T47D (cell line): ENCODE data around the gene GPSM1.

Experiments used
- DNase-seq, 2 experiments: peaks; one replicate each; pipeline versions ENCODE4 v3.0.0 to v3.0.0-alpha.2; 2011 to 2012; ENCODE audit warnings: low read depth in 1 of 2, low spot score in 1 of 2
- JUND ChIP-seq: IDR thresholded peaks from 2 replicates; pipeline ENCODE4 v1.6.1; 2012; ENCODE audit warnings: low read depth
- in situ Hi-C: cut with HindIII; loops from 2 replicates; pipeline ENCODE4 v1.10.0; 2016; ENCODE audit warnings: low sequenced_read_pairs, low pct_unique_long_range_greater_than_20kb

GPSM1 gene

DNA sequence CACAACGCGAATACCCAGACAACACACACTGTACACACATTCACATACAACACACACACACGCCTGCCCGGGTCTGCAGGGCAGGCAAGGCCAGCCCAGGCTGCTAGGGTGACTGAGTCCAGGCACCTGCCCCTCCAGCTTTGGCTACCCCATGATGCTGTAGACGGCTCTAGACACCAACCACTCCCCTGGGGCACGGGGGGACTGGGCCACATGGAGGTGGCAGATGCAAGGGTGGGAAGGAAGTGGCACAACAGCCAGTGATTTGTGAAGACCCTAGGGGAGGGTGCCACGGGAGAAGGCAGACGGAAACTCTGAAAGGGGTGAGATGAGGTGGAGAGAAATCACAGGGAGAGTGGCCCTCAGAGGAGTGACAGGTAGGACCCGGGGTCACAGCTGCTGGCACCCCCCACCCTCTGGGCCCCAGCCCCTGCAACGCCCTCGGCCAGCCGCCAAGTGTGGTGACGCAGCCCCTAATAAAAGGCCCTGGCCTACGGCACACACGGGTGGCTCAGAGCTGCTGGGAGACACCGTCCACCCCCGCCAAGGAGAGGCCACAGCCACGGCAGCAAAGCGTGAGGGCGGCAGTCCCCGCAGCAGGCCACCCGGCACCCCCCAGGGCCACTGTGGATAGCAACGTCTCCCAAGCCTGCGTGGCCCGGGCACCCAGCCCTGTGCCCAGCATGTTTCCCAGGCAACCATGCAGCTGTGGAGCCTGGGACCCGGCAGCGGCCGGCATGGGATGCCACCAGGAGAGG, 16.9 kb upstream of the GPSM1 start:
- no peak for TF ChIP-seq JUND
- in situ Hi-C loops = no loop called here
- no peak for DNase-seq

DNA sequence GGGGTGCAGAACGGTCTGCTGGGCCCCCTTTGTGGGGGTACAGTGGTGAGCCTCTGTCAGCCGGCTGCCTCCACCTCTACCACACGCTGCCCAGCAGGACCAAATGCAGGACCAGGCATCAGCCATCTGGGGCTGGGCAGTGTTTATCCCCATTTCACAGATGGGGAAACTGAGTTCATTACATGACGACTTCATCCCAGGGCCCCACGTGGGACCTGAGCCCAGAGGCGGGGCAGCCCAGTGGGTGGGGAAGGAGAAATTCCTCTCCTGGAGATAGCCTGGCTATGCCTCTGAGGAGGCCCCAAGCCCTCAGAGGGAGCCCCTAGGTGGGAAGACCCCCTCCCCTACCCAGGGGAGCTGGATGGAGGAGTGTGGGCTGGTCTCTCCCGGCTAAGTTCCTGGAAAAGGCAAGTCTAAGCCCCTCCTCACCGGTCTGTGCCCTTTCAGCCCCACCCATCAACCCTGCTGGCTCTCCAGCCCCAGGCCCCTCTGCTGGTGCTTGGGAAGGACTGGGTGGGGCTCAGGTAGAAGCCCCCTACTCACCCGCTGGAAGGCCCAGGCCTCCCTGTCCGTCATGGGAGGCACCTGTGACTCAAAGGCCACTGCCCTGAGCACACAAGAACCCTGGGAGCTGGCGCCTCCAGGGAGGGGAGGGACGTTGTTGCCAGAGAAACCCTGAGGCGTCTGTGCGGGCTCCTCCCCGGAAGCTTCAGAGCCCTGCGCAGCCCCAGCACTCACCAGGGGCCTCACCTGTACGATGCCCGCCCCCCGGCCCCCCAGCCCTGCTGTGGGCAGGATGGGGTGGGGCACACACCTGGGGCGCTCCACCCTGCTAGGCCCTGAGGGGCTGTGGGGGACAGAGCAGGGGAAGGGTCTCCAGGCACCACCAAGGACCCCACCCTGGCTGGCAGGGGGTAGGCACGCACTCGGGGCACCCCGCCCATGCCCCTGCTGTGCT, 16.0 kb upstream of the GPSM1 start:
- DNase-seq = peak in 1 of 2 experiments; percentile 39

DNA sequence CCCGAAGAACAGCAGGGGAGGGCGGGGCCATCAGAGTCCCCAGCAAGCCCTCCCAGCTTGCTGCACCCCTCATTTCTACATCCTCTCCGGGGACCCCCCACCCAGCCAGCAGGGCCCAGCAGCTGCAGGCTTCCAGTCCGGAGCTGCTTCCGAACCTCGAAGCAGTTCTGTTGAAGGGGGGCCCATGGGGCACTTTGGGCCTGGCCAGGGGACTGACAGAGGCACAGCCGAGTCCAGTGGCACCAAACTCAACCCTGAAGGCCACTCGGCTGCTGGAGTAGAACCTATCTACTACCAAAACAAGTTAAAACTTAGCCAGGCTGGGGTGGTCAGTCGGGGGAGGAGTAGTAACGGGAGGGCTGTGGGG, 15.3 kb upstream of the GPSM1 start:
- DNase-seq = no peak
- in situ Hi-C loops = no loop called here
- no peak for TF ChIP-seq JUND

More for the DNA sequence above, 16.0 kb upstream of the GPSM1 start:
- in situ Hi-C loops = no loop called here
- no peak for TF ChIP-seq JUND

DNA sequence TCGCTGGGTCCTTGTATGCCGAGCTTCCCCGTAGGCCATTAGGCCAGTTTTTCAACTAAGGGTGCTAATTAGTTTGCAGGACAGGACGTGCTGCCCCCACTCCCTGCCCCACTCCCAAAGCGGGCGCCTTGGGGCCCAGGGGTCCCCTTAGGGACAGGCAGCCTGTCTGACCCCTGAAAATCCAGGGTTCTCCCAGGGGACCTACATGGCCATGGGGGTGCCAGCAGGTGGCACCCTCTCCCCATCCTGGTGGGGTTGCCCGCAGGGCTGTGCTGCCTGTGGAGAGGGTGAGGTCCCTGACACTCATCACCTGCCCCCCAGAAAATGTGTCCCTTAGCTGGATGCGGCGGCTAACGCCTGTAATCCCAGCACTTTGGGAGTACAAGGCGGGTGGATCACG, 14.9 kb upstream of the GPSM1 start:
- in situ Hi-C loops = no loop called here
- TF ChIP-seq JUND = no peak
- DNase-seq = peak; percentile 67 to 85

DNA sequence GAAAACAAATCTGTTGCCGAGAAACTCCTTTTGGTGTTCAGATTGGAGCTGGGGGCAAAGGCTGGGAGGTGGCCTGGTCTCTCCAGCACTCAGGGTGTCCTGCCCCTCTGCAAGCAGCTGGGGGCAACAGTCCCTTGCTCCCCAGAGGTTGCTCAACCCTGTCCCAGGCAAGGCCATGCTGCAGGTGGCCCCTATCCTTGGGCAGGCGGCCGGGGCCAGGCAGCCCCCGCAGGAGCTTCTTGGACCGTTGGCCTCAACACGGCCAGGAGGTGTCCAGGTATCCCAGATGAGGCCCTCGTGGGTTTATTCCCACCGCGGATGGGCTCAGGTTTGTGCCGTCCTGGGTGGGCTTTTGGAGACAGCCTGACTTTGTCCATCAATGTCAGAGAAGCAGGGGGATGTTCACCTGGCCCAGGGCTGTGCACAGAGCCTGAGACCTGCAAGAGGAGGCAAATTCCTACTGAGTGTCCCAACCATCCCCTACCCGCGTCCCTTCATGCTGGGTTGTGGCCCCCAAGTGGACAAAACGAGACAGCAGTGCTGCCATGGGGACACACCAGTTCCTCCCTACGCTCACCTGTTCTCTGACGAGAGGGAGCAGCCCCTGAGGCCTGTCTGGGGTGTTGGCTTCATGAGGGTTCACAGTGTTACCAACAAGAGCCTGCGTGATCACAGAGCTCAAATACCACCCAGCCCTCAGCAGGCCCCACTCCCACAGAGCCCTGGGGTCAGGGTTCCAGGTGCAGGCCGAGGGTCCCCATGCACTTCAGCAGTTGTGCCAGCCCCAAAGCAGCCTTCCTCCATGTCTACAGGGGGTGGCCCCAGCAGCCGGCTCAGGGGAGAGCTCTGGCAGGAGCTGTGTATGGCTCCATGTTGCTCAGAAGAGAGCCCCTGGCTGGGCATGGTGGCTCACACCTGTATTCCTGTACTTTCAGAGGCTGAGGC, 14.0 kb upstream of the GPSM1 start:
- DNase-seq = no peak
- TF ChIP-seq JUND = no peak
- in situ Hi-C loops = no loop called here

DNA sequence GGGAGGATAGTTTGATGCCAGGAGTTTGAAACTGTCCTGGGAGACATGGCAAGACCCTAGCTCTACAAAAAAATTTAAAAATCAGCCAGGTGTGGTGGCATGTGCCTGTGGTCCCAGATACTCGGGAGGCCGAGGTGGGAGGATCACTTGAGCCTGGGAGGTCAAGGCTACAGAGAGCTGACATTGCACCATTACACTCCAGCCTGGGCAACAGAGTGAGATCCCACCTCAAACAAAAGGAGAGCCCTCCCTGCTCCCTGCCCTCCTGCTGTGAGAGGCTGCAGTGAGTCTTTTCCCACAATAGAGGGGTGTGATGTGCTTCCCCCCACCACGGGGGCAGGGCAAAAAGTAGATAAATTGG, 13.3 kb upstream of the GPSM1 start:
- TF ChIP-seq JUND = no peak
- in situ Hi-C loops = no loop called here
- DNase-seq = no peak

DNA sequence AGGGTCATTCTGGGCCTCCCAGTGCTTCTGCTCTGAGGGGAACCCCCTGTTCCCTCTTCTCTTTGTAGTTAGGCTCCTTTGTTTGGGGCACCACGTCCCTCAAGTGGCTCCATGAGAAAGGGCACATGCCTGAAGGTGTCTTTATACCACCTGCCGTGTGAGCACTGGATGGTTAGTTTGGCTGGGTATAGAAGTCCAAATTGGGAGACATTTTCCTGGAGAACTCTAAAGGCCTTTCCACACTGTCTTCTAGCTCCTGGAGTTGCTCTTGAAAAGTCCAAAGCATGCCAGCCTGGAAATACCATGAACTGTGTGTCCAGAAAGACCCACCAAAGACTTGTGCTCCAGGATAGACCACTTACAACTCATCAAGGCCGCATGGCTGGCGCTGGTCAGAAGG, 12.4 kb upstream of the GPSM1 start:
- TF ChIP-seq JUND = no peak
- no peak for DNase-seq
- in situ Hi-C loops = no loop called here

DNA sequence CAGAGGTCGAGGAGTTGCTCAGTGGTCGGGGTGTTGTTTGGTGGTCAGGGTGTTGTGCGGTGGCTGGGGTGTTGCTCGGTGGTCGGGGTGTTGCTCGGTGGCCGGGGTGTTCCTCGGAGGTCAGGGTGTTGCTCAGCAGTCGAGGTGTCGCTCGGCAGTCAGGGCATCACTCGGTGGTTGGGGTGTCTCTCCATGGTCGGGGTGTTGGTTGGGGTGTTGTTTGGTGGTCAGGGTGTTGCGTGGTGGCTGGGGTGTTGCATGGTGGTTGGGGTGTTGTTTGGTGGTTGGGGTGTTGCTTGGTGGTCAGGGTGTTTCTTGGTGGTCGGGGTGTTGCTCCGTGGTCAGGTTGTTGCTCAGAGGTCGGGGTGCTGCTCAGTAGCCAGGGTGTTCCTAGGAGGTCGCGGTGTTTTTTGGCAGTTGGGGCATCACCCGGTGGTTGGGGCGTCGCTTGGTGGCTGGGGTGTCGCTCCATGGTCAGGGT, 11.0 kb upstream of the GPSM1 start:
- no peak for TF ChIP-seq JUND
- in situ Hi-C loops = no loop called here
- no peak for DNase-seq

DNA sequence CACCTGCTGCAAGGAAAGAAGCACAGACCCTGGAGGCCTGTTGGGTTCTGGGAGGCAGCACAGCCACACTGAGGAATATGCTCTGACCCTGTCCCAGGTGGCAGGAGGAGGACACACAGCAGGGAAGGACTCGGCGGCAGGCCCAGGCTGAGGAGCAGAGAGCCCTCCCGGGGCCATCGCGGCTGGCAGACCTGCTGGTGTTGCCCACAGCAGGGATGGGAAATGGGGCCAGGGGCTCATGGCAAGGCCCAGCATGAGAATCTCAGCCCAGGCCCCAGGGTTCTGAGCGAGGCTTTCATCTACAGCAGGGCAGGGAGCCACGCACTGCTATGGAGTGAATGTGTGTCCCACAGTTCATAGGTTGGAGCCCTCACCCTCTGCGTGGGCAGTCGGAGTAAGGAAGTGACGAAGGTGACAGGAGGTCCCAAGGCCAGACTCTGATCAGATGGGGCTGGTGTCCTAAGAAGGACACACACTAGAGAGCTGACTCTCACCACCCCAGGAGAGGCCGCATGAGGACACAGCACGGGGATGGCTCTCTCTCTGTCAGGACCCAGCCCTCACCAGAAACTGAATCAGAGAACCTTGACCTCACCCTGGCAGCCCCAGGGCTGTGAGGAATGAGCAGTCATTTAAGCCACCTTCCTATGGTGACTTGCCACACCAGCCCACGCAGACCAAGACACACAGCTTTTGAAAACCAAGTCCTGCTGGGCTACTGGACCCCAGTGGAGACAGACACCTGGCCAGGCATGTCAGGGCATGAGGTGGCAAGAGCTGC, 10.3 kb upstream of the GPSM1 start:
- in situ Hi-C loops = no loop called here
- DNase-seq = no peak

DNA sequence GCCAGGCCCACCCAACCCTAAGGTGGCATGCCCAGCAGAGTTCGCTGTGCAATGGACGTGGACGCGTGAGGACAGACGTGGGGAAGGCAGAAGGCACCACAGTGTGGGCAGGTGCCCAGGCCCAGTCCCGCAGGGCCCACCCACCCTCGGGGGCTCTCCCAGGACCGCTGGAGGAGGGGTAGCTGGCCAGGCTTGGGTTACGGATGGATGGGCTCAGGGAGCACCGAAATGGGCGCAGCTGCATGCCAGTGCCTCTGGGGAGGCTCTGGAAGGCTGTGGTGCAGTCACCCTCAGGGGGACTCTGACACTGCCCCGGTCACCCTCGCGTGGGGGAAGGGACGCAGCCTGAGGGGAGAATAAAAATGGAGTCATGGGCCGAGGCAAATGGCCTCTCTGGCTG, 9.6 kb upstream of the GPSM1 start:
- no peak for TF ChIP-seq JUND
- in situ Hi-C loops = no loop called here
- DNase-seq = no peak

More for the DNA sequence above, 10.3 kb upstream of the GPSM1 start:
- TF ChIP-seq JUND = no peak

DNA sequence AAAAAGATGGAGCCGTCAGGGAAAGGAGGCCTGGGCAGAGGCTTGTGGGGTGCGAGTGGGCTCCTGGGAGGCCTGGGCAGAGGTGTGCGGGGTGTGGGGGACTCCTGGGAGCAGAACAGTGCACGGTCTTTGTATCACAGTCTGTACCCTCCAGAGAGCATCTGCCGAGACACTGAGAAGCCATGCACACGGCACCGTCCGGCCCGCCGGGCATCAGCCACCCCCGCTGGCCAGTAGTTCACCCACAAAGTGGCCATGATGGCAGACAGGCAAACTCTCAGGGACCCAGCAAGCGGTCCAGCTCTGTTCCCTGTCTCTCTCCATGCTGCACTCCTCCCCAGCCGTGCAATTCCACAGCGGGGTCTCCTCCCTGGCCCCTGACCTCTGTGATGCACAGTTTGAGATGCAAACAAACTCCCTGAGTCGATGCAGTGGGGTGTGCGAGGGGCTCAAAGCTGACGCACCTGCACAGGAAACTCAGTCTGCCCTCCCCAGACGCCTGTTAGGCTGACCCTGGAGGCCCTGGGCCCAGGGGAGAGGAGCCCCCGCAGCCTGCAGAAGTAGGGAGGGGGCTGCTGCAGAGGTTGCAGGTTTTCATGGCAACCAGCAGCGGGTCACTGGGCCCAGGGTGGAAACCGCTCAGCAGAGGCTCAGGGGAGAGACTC, 9.1 kb upstream of the GPSM1 start:
- no peak for DNase-seq
- in situ Hi-C loops = no loop called here
- no peak for TF ChIP-seq JUND
